Prostate gland (tissue), 2 donors: ENCODE measurements around the gene VCAN.

Experiments
- POLR2A ChIP-seq: fragments of 450-650 bp; IDR thresholded peaks from one replicate; pipeline ENCODE4 v1.6.1; 2016; ENCODE audit warnings: antibody characterized with exemption, mild to moderate bottlenecking
- TF ChIP-seq, protein P1 (sequence below), 4 experiments: fragments of 200-600 bp in 2 of 4; fragments of 450-650 bp in 2 of 4; sonication (generic) in 2 of 4; IDR thresholded peaks; 1 replicate in 3 of 4; 2 replicates in 1 of 4; pipeline ENCODE4 v1.5.1; 2016 to 2019; ENCODE audit warnings: antibody characterized with exemption in 4 of 4, mild to moderate bottlenecking in 2 of 4, moderate library complexity in 2 of 4

DNA sequence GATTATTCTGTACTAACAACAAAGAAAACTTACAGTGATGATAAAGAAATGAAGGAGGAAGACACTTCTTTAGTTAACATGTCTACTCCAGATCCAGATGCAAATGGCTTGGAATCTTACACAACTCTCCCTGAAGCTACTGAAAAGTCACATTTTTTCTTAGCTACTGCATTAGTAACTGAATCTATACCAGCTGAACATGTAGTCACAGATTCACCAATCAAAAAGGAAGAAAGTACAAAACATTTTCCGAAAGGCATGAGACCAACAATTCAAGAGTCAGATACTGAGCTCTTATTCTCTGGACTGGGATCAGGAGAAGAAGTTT lies 67.9 kb downstream of the VCAN start:
- TF ChIP-seq POLR2A: no peak
- TF ChIP-seq, protein P1, sequence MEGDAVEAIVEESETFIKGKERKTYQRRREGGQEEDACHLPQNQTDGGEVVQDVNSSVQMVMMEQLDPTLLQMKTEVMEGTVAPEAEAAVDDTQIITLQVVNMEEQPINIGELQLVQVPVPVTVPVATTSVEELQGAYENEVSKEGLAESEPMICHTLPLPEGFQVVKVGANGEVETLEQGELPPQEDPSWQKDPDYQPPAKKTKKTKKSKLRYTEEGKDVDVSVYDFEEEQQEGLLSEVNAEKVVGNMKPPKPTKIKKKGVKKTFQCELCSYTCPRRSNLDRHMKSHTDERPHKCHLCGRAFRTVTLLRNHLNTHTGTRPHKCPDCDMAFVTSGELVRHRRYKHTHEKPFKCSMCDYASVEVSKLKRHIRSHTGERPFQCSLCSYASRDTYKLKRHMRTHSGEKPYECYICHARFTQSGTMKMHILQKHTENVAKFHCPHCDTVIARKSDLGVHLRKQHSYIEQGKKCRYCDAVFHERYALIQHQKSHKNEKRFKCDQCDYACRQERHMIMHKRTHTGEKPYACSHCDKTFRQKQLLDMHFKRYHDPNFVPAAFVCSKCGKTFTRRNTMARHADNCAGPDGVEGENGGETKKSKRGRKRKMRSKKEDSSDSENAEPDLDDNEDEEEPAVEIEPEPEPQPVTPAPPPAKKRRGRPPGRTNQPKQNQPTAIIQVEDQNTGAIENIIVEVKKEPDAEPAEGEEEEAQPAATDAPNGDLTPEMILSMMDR (IDR thresholded peaks at IDR 0.05): no peak
